Cerebellar cortex (tissue), 1 donor: Measurements from ENCODE around the gene CREB5.
"Not testable (repeated sequence)": the region's sequence is repeated elsewhere in the genome, so short reads cannot be mapped to it uniquely, and the experiment has no call there.

Experiments used
- DNase-seq: peaks from one replicate; pipeline ENCODE4 v3.0.0-alpha.2; 2015; ENCODE audit warnings: low spot score

CREB5 gene

GRCh38 chr7:28411876-28412662 is at the start of gene CREB5:
CREB5 (plus strand) TSS chr7:28412518; CDS start chr7:28412915, 397 bp downstream.
- peak; percentile 49 for DNase-seq

- no peak for DNase-seq
These were observed 49.5 kb upstream of the CREB5 start for GRCh38 chr7:28362812-28363211.

GRCh38 chr7:28364082-28364481 is 48.2 kb upstream of the CREB5 start:
- no peak for DNase-seq

- DNase-seq, result no peak
These were observed 42.8 kb upstream of the CREB5 start for GRCh38 chr7:28369523-28369922.

- no peak for DNase-seq
These were observed 40.5 kb upstream of the CREB5 start for GRCh38 chr7:28371846-28372245.

- no peak for DNase-seq
These were observed 38.3 kb upstream of the CREB5 start for GRCh38 chr7:28373990-28374389.

- DNase-seq, result no peak
These were observed 36.6 kb upstream of the CREB5 start for GRCh38 chr7:28375729-28376128.

- DNase-seq, result no peak
These were observed 35.7 kb upstream of the CREB5 start for GRCh38 chr7:28376634-28377033.

- no peak for DNase-seq
These were observed 33.7 kb upstream of the CREB5 start for GRCh38 chr7:28378574-28379149.

- no peak for DNase-seq
These were observed 30.9 kb upstream of the CREB5 start for GRCh38 chr7:28381466-28381865.

GRCh38 chr7:28382144-28382543 is 30.2 kb upstream of the CREB5 start:
- no peak for DNase-seq

GRCh38 chr7:28383975-28384374 is 28.3 kb upstream of the CREB5 start:
- no peak for DNase-seq

- peak; percentile 73 for DNase-seq
These were observed 22.6 kb upstream of the CREB5 start for GRCh38 chr7:28389504-28390395.

- no peak for DNase-seq
These were observed 21.9 kb upstream of the CREB5 start for GRCh38 chr7:28390426-28390825.

- no peak for DNase-seq
These were observed 20.0 kb upstream of the CREB5 start for GRCh38 chr7:28392289-28392688.

- DNase-seq, result no peak
These were observed 16.9 kb upstream of the CREB5 start for GRCh38 chr7:28395404-28395803.

- DNase-seq, result no peak
These were observed 16.5 kb upstream of the CREB5 start for GRCh38 chr7:28395831-28396230.

- DNase-seq, result no peak
These were observed 15.2 kb upstream of the CREB5 start for GRCh38 chr7:28397141-28397540.

- DNase-seq, result no peak
These were observed 11.4 kb upstream of the CREB5 start for GRCh38 chr7:28400838-28401360.

GRCh38 chr7:28401567-28401966 is 10.8 kb upstream of the CREB5 start:
- DNase-seq, result not testable (repeated sequence)

GRCh38 chr7:28405662-28406061 is 6.7 kb upstream of the CREB5 start:
- no peak for DNase-seq

GRCh38 chr7:28406192-28406591 is 6.1 kb upstream of the CREB5 start:
- no peak for DNase-seq
